ENCODE data around the gene RFX8. TPM values are rescaled to one million over a fixed set of nuclear protein-coding genes. Genes with fewer than 3 reads are reported as not detected.
"Not testable (repeated sequence)": the region's sequence is repeated elsewhere in the genome, so short reads cannot be mapped to it uniquely, and the experiment has no call there.

The RFX8 gene
- total RNA-seq, 2 donors from 2014 or later = 2.1 to 2.2 TPM

DNA sequence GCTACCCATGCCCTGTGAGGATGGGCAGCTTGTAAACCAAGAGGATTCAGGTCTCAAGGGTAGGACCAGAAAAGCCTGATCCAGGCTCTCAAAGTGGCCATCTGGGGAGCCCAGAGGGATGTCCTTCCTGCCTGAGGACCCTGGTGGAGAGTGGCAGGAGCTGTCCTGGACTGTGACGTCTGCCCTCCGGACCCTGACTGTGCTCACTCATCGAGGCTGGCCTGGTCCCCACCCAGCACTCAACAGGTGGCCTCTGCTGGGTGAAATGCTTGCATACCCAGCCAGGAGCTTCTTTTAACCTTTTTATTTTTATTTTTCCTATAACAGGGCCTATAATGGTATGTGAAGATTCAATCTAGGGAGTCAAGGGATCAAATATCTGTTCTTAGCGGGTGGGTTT, 112.1 kb downstream of the RFX8 start:
- ATAC-seq (peak in 1 of 2 donors; percentile 56), DNase-seq (ENCODE audit: low spot score) (no peak)
- no peaks in the 10 kb centered on the region for H3K9me3 Mint-ChIP-seq
- peaks cover 0 to 7% of the 10 kb centered on the region in 2 donors for H3K27me3 Mint-ChIP-seq
- H3K27ac Mint-ChIP-seq = no peak overlapping the region
- H3K4me1 Mint-ChIP-seq (ENCODE audit: low read depth in 2 of 2) = peaks cover 10 to 19% of the 10 kb centered on the region in 2 donors
- no peaks in the 10 kb centered on the region for H3K36me3 Mint-ChIP-seq
- no peak overlapping the region for H3K4me3 Mint-ChIP-seq

DNA sequence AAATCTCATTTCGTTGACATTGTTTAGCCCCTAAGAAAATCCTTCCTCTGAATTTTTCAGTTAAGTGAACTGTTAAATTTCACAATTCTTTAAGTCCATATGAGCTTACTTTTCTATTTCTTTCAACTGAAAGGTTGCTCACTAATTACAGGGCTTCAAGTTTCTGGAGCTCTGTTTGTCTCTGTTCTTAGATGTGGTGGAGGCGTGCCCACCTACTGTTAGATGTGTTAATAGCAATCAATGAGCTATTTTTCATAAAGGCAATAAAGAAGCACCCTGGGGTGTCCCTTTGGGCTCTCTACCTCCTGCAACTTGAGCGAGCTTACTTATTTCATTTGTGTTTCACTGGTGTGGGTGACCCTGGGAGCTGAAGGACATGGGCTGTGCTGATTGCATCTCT, 112.6 kb downstream of the RFX8 start:
- Mint-ChIP-seq H3K4me3 (no peak overlapping the region), H3K4me1 (ENCODE audit: low read depth in 2 of 2) (peaks cover 10 to 19% of the 10 kb centered on the region in 2 donors), H3K27me3 (peaks cover 0 to 7% of the 10 kb centered on the region in 2 donors), H3K36me3 (no peaks in the 10 kb centered on the region), H3K27ac (no peak overlapping the region), H3K9me3 (no peaks in the 10 kb centered on the region)
- ATAC-seq = no peak
- DNase-seq (ENCODE audit: low spot score) = no peak

DNA sequence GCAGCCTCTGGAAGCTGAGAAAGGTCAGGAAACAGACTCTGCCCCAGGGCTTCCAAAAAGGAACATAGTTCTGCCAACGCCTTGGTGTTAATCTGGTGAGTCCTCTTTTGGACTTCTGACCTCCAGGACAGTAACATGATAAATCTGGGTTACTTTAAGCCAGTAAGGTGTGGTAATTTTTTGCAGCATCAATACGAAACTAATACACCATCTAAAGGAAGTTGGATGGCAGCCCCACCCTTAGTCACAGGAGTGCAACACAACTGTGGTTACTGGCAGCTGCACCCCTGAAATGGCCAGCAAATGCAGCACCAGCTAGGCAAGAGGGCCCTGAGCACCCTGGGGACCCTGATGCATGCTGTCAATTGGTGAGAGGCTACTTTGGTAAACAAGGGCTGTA, 113.4 kb downstream of the RFX8 start:
- Mint-ChIP-seq H3K4me1 (ENCODE audit: low read depth in 2 of 2) (peaks cover 10 to 19% of the 10 kb centered on the region in 2 donors), H3K27me3 (peaks cover 0 to 7% of the 10 kb centered on the region in 2 donors), H3K4me3 (peak overlapping the region; percentile 16), H3K27ac (no peak overlapping the region), H3K36me3 (no peaks in the 10 kb centered on the region), H3K9me3 (no peaks in the 10 kb centered on the region)
- DNase-seq (ENCODE audit: low spot score) (no peak), ATAC-seq (peak; percentile 53)

DNA sequence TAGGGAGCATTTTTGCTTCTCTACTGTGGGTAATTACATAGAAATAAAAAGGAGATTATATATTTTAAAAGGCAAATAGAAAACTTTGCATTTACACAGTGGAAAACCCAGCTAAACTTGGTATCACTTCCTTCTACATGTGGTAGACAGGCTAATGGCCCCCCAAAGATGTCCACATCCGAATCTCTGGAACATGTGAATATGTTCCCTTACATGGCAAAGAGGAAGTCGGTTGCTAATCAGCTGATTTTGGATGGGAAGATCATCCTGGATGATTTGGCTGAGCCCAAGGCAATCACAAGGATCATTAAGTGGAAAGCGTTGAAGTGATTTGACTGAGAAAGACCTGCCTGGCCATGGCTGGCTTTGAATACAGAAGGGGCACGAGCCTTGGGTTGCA, 113.8 kb downstream of the RFX8 start:
- Mint-ChIP-seq H3K27ac (no peak overlapping the region), H3K36me3 (no peaks in the 10 kb centered on the region), H3K9me3 (no peaks in the 10 kb centered on the region)

DNA sequence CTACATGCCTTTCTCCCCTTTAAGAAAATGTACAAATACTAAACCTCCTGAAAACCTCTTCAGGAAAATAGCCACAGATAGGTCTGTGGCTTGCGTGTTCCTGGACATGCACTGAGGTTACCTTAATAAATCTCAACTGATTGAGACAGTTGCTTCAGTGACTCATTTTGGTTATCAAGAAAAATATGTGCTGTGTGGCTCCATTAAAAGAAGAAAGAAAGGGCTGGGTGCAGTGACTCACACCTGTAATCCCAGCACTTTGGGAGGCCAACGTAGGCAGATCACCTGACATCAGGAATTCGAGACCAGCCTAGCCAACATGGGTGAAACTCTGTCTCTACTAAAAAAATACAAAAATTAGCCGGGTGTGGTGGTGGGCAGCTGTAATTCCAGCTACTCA, 114.7 kb downstream of the RFX8 start:
- H3K9me3 Mint-ChIP-seq = no peaks in the 10 kb centered on the region
- peaks cover 10 to 19% of the 10 kb centered on the region in 2 donors for H3K4me1 Mint-ChIP-seq (ENCODE audit: low read depth in 2 of 2)
- H3K36me3 Mint-ChIP-seq = no peaks in the 10 kb centered on the region
- no peak overlapping the region for H3K4me3 Mint-ChIP-seq
- DNase-seq (ENCODE audit: low spot score) = no peak
- peaks cover 0 to 7% of the 10 kb centered on the region in 2 donors for H3K27me3 Mint-ChIP-seq
- H3K27ac Mint-ChIP-seq = no peak overlapping the region
- no peak for ATAC-seq

More for the DNA sequence above, 113.8 kb downstream of the RFX8 start:
- Mint-ChIP-seq H3K27me3 (peaks cover 0 to 7% of the 10 kb centered on the region in 2 donors), H3K4me1 (ENCODE audit: low read depth in 2 of 2) (peaks cover 10 to 19% of the 10 kb centered on the region in 2 donors), H3K4me3 (peak overlapping the region; percentile 16)
- DNase-seq (ENCODE audit: low spot score) (no peak), ATAC-seq (no peak)

DNA sequence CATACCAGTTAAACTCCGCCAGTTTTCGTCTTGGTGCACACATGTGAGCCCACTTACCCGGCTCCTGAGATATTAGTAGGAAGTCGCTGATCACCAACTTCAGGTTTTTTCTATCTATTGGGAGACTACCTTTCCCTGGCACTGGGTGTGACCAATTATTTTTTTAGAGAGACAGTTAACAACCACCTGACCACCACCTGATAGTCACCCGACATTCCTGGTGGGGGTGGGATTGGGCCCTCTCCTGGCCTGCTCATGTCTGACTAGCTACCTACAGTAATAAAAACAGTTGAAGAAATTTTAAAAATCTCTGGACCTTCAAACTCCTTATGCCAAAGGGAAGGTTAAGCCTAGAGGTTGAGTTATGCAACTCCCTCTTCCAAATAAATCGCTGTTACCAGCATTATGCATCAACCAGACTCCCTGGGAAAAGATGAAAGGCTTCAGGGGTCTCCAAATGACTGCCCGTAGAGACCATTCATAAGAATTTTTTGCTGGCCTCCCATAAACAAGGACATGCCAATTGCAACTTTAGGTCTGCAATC, 115.4 kb downstream of the RFX8 start:
- Mint-ChIP-seq H3K27ac (no peak overlapping the region), H3K4me3 (no peak overlapping the region), H3K27me3 (peaks cover 0 to 5% of the 10 kb centered on the region in 2 donors), H3K36me3 (no peaks in the 10 kb centered on the region), H3K9me3 (no peaks in the 10 kb centered on the region), H3K4me1 (ENCODE audit: low read depth in 2 of 2) (peaks cover 10 to 19% of the 10 kb centered on the region in 2 donors)
- ATAC-seq (no peak), DNase-seq (ENCODE audit: low spot score) (no peak)

DNA sequence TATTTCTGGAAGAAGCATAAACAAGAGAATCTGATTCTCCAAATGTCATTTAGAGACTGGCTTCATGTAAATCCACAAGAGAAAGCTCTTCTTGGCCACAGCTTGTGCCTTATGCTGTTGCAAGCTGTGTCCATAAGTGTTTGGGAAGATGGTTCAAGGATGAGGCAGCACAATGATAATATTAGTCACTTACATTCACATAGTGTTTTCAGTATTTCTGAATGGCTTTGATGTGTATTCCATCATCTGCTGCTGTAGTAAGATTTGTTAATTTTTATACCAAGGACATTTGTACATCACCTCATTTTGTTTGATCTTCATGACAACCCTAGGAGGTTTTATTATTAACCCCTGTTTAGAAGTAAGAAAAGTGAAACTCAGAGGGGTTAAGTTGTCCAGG, 117.5 kb downstream of the RFX8 start:
- peaks cover 0 to 3% of the 10 kb centered on the region in 2 donors for H3K27me3 Mint-ChIP-seq
- H3K4me1 Mint-ChIP-seq (ENCODE audit: low read depth in 2 of 2) = peaks cover 10 to 16% of the 10 kb centered on the region in 2 donors
- no peak overlapping the region for H3K4me3 Mint-ChIP-seq
- no peaks in the 10 kb centered on the region for H3K36me3 Mint-ChIP-seq
- ATAC-seq = no peak
- DNase-seq (ENCODE audit: low spot score) = no peak
- H3K9me3 Mint-ChIP-seq = no peaks in the 10 kb centered on the region
- no peak overlapping the region for H3K27ac Mint-ChIP-seq

DNA sequence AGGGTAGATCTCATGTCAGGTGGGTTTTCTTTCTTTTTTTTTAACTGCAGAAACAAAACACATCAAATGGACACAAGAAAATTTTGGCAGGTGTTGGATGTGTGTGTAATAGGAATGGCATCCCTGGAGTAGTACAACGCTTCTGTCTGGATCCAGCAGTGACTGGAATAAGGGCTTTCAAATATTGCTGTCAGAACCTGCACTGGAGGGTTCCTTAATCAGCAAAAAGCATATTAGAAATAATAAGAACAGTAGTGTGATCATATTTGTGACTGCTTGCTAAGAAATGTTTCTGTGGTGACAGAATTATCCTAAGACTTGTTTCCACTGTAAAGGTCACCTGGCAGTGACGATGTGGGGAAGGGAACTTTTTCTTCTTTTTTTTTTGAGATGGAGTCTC, 118.4 kb downstream of the RFX8 start:
- H3K9me3 Mint-ChIP-seq = no peaks in the 10 kb centered on the region
- H3K27ac Mint-ChIP-seq = no peak overlapping the region
- peaks cover 5 to 7% of the 10 kb centered on the region in 2 donors for H3K4me1 Mint-ChIP-seq (ENCODE audit: low read depth in 2 of 2)
- no peaks in the 10 kb centered on the region for H3K36me3 Mint-ChIP-seq
- ATAC-seq = no peak
- H3K27me3 Mint-ChIP-seq = peaks cover 0 to 3% of the 10 kb centered on the region in 2 donors
- DNase-seq (ENCODE audit: low spot score) = no peak
- no peak overlapping the region for H3K4me3 Mint-ChIP-seq

DNA sequence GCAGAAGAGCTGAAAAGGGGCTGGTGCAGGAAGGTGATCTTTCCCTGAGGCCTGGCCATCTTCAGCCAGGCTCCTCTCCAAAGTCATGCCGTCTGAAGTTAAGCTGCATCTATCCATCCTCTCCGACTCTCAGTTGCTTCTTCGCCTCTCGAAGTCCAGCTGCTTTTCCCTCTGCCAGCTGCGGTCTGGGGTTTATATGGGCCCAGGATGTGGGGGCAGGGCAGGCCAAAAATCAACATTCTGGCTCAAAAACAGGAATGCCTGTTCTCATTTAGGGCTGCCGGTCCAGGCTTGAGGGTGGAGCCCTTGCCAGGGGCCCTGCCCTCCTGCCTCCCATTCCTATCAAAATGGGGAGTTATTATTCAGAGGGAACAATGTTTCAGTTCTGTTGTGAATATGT, 118.9 kb downstream of the RFX8 start:
- DNase-seq (ENCODE audit: low spot score) = no peak
- H3K4me3 Mint-ChIP-seq = no peak overlapping the region
- no peak for ATAC-seq
- H3K9me3 Mint-ChIP-seq = no peaks in the 10 kb centered on the region
- H3K4me1 Mint-ChIP-seq (ENCODE audit: low read depth in 2 of 2) = peaks cover under 1 to 2% of the 10 kb centered on the region in 2 donors
- H3K27me3 Mint-ChIP-seq = peaks cover 0 to 3% of the 10 kb centered on the region in 2 donors
- no peak overlapping the region for H3K27ac Mint-ChIP-seq
- H3K36me3 Mint-ChIP-seq = no peaks in the 10 kb centered on the region

DNA sequence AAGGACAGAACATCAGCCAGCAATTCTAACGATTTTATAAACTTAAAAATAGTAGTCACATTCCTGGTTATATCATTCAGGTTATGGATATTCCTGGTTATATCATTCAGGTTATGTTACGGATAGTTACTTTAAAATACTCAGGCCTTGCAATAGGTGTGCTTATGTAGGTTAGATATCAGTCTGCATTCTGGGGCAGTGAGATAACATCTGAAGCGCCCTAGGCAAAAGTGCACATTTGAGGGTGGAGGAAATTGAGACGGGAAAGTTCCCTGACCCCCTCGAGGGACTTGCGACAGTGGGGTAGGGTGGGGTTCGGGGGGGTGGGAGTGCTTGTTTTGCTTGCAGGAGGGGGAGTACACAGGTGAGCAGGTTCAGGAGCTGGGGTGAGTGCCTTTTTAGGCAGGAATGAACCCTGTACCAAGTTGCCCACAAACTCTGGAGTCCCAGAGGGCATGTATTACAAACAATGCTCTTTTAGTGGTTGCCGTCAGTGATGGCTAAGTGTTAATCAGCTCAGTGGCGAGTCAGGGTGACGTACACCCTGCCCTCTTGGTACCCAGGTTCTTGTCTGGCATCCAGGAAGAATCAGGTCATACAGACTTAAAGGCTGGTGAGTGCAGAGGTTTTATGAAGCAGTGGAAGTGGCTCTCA, 119.4 kb downstream of the RFX8 start:
- peaks cover 0 to 3% of the 10 kb centered on the region in 2 donors for H3K27me3 Mint-ChIP-seq
- DNase-seq (ENCODE audit: low spot score) (no peak), ATAC-seq (no peak)
- H3K9me3 Mint-ChIP-seq = no peaks in the 10 kb centered on the region
- no peak overlapping the region for H3K27ac Mint-ChIP-seq
- H3K4me3 Mint-ChIP-seq = no peak overlapping the region
- no peaks in the 10 kb centered on the region for H3K36me3 Mint-ChIP-seq
- no peaks in the 10 kb centered on the region for H3K4me1 Mint-ChIP-seq (ENCODE audit: low read depth in 2 of 2)

DNA sequence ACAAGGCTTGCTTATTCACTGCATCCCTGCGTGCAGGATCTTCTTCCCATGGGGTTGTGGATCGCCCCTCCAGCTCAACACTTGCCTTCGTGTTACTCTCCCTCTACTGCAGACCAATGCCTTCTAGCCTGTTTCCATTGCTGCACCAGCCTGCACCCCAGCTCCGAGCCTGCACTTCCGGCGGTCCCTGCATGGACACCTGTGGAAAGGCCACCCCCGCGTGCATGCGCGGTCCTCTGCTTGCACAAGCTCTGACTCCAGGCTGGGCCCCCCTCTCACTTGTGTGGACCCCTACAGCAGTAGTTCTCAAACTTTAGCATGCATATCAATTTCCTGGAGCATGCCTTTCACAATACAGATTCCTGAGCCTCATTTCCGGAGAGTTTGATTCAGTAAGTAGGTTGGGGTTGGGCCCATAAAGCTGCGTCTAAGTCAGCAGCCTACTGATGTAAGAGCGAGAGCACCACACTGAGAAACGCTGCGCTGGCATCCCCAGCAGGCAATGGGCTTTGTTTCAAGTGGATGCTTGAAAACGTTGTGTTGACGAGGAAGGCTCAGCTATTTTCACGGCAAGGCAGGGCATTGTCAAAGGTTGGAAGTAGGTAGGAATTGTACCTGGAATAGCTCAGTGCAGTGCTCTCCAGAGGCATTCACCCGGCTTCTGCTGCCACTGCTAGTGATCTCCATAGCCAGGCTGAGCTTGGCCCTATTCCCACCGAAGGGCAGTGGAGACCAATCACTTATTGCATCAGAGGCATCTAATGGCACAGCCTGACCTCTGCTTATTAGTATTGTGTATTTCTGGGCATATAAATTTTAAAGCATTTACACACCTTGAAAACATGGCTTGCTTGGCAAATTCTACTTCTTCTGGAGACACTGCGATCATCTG, 120.2 kb downstream of the RFX8 start:
- H3K4me1 Mint-ChIP-seq (ENCODE audit: low read depth in 2 of 2) = no peaks in the 10 kb centered on the region
- no peaks in the 10 kb centered on the region for H3K36me3 Mint-ChIP-seq
- ATAC-seq (no peak), DNase-seq (ENCODE audit: low spot score) (no peak)
- H3K27ac Mint-ChIP-seq = no peak overlapping the region
- no peaks in the 10 kb centered on the region for H3K27me3 Mint-ChIP-seq
- no peak overlapping the region for H3K4me3 Mint-ChIP-seq
- no peaks in the 10 kb centered on the region for H3K9me3 Mint-ChIP-seq

DNA sequence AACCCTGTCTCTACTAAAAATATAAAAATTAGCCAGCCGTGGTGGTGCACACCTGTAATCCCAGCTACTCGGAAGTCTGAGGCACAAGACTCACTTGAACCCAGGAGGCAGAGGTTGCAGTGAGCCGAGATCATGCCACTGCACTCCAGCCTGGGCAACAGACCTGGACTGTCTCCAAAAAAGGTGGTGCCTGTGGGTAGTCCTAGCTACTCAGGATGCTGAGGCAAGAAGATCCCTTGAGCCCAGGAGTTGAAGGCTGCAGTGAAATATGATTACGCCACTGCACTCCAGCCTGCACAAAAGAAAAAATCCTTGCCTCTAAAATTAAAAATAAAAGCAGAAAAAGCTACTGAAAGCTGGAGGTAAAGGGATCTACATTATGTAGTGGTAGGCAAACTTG, 122.3 kb downstream of the RFX8 start:
- H3K4me3 Mint-ChIP-seq = not testable (repeated sequence)

DNA sequence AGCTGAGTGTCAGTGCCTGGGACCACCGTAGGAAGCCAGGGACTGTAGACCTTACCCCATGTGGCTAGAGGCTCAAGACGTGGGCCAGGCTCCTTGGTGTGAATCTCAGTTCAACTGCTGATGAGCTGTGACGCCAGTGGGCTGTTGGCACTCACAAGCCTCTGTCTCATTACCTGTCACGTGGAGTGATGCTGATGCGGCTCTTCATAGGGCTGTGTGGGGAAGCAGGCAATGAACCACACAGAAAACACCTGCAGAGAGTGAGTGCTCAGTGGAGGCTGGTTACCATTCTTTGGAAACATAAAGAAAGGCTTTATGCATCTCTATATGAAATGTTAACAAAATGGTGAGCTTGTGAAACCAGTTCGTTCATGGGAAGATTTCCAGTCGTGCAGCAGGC, 123.7 kb downstream of the RFX8 start:
- no peaks in the 10 kb centered on the region for H3K27me3 Mint-ChIP-seq
- no peak for ATAC-seq

More for the DNA sequence above, 122.3 kb downstream of the RFX8 start:
- H3K27ac Mint-ChIP-seq; H3K9me3 Mint-ChIP-seq; H3K27me3 Mint-ChIP-seq; H3K36me3 Mint-ChIP-seq; H3K4me1 Mint-ChIP-seq (ENCODE audit: low read depth in 2 of 2); DNase-seq (ENCODE audit: low spot score); ATAC-seq: not testable (repeated sequence)

More for the DNA sequence above, 123.7 kb downstream of the RFX8 start:
- H3K9me3 Mint-ChIP-seq = no peaks in the 10 kb centered on the region
- H3K4me1 Mint-ChIP-seq (ENCODE audit: low read depth in 2 of 2) = peaks cover 0 to 2% of the 10 kb centered on the region in 2 donors
- no peaks in the 10 kb centered on the region for H3K36me3 Mint-ChIP-seq
- no peak overlapping the region for H3K27ac Mint-ChIP-seq
- H3K4me3 Mint-ChIP-seq = no peak overlapping the region
- no peak for DNase-seq (ENCODE audit: low spot score)
